Adrenal gland (tissue), 5 donors: ENCODE data around the gene IL1RAPL2.
A peak's percentile ranks its signal among the peaks of the same experiment; 100 is the strongest.

ENCODE experiments used
- POLR2A ChIP-seq, 2 donors: fragments of 450-650 bp; IDR thresholded peaks; one replicate each; pipeline ENCODE4 v1.6.1; 2017; ENCODE audit warnings: antibody characterized with exemption in 2 of 2, mild to moderate bottlenecking in 2 of 2, moderate library complexity in 1 of 2
- TF ChIP-seq, protein P1 (sequence below), 6 experiments: fragments of 450-650 bp in 4 of 6; fragments of 200-600 bp in 2 of 6; sonication (generic) in 1 of 6; IDR thresholded peaks; 1 replicate in 5 of 6; 2 replicates in 1 of 6; pipeline versions ENCODE4 v1.5.1 to v1.8.0; 2016 to 2021; ENCODE audit warnings: antibody characterized with exemption in 6 of 6, mild to moderate bottlenecking in 2 of 6, moderate library complexity in 1 of 6
- donor health status: DM: no; HTN: no; CAD: no.

DNA sequence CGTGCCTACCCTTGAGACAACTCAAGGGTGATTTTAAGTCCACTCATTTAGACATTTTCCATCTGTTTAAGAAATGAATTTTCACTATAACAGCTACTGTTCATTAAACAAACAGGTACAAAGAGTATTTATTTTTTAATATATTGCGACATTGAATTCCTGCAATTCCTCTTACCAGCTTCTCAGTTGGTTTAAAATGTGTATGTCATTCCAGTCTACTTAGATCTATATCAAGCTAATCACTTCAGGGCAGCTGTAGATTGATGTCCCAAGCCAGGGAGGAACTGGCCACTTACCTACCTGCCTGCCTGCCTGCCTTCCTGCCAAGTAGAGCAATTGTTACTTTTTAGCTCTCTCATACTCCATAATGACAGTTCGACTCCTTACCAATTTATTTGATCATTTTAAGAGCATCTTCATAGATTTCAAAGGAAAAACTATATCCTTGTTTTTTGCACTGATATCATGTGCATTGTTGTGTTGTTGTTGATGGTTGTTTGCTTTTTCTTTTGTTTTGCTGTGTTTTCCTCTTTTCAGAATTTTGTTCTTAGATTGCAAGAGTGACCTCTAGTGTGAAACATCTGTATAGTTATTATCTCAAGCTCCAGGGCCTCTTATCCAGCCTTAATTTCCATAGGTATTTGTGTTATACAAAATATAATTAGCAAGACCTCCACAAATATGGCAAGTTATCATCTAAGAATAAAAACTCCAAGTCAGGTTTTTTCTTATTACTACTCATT, 1135.5 kb downstream of the IL1RAPL2 start:
- TF ChIP-seq POLR2A (IDR thresholded peaks at IDR 0.05) = no peak
- TF ChIP-seq, protein P1, sequence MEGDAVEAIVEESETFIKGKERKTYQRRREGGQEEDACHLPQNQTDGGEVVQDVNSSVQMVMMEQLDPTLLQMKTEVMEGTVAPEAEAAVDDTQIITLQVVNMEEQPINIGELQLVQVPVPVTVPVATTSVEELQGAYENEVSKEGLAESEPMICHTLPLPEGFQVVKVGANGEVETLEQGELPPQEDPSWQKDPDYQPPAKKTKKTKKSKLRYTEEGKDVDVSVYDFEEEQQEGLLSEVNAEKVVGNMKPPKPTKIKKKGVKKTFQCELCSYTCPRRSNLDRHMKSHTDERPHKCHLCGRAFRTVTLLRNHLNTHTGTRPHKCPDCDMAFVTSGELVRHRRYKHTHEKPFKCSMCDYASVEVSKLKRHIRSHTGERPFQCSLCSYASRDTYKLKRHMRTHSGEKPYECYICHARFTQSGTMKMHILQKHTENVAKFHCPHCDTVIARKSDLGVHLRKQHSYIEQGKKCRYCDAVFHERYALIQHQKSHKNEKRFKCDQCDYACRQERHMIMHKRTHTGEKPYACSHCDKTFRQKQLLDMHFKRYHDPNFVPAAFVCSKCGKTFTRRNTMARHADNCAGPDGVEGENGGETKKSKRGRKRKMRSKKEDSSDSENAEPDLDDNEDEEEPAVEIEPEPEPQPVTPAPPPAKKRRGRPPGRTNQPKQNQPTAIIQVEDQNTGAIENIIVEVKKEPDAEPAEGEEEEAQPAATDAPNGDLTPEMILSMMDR (IDR thresholded peaks at IDR 0.05) = peak in 3 of 6 experiments; percentile 19 to 40 (median 35)
